Stimulated activated CD4-positive, alpha-beta T cell treated with anti-CD3 and anti-CD28 coated beads, Interleukin-12 subunit alpha, Interleukin-12 subunit beta, amount 100 ng/mL, for 4 hours (primary cell): ENCODE results near the gene CALCR.
"Not testable (repeated sequence)": the region's sequence is repeated elsewhere in the genome, so short reads cannot be mapped to it uniquely, and the experiment has no call there.

Source experiments
- DNase-seq: peaks from one replicate; pipeline ENCODE4 v3.0.0-alpha.2; 2020

The CALCR gene

GRCh38 chr7:93559639-93560491, 14.7 kb downstream of the CALCR start:
- no peak for DNase-seq

GRCh38 chr7:93558705-93559614, 15.6 kb downstream of the CALCR start:
- DNase-seq = no peak

- no peak for DNase-seq
Observed at GRCh38 chr7:93551931-93552330, 22.6 kb downstream of the CALCR start.

GRCh38 chr7:93551063-93551895, 23.2 kb downstream of the CALCR start:
- no peak for DNase-seq

GRCh38 chr7:93547716-93548115, 26.8 kb downstream of the CALCR start:
- no peak for DNase-seq

- no peak for DNase-seq
Observed at GRCh38 chr7:93544691-93545090, 29.8 kb downstream of the CALCR start.

GRCh38 chr7:93538061-93538460, 36.5 kb downstream of the CALCR start:
- no peak for DNase-seq

GRCh38 chr7:93535616-93536015, 38.9 kb downstream of the CALCR start:
- no peak for DNase-seq

- DNase-seq = no peak
Observed at GRCh38 chr7:93530701-93531100, 43.8 kb downstream of the CALCR start.

GRCh38 chr7:93516834-93517233, 57.7 kb downstream of the CALCR start:
- no peak for DNase-seq

GRCh38 chr7:93515144-93515543, 59.4 kb downstream of the CALCR start:
- DNase-seq = no peak

GRCh38 chr7:93509303-93509702, 65.2 kb downstream of the CALCR start:
- DNase-seq = no peak

- no peak for DNase-seq
Observed at GRCh38 chr7:93503088-93503487, 71.4 kb downstream of the CALCR start.

GRCh38 chr7:93491860-93492259, 82.7 kb downstream of the CALCR start:
- not testable (repeated sequence) for DNase-seq

GRCh38 chr7:93476491-93477344, 97.8 kb downstream of the CALCR start:
- DNase-seq = no peak

GRCh38 chr7:93475811-93476210, 98.7 kb downstream of the CALCR start:
- DNase-seq = no peak

GRCh38 chr7:93471456-93471855, 103.1 kb downstream of the CALCR start:
- no peak for DNase-seq

GRCh38 chr7:93463764-93464163, 110.8 kb downstream of the CALCR start:
- no peak for DNase-seq

- no peak for DNase-seq
Observed at GRCh38 chr7:93461350-93461749, 113.2 kb downstream of the CALCR start.

- DNase-seq = no peak
Observed at GRCh38 chr7:93453262-93453661, 121.3 kb downstream of the CALCR start.

GRCh38 chr7:93448176-93448575, 126.3 kb downstream of the CALCR start:
- no peak for DNase-seq

- DNase-seq = no peak
Observed at GRCh38 chr7:93447509-93447908, 127.0 kb downstream of the CALCR start.
